Karpas-422 (cell line): ENCODE data around the gene SH3BGR. TPM values are rescaled to one million over a fixed set of nuclear protein-coding genes. Genes with fewer than 3 reads are reported as not detected.

Source experiments
- DNase-seq: peaks from one replicate; pipeline ENCODE4 v3.0.0-alpha.2; 2015
- H2AFZ ChIP-seq: fragments of 200-600 bp; sonication (generic); 2 replicates; pipeline ENCODE4 v1.6.1; 2014; ENCODE audit warnings: antibody characterized with exemption, low read length, mixed read lengths
- H3K27ac ChIP-seq: fragments of 200-600 bp; sonication (generic); 2 replicates; pipeline ENCODE4 v1.5.1; 2014; ENCODE audit warnings: mild to moderate bottlenecking, low read length, moderate library complexity
- H3K27me3 ChIP-seq: fragments of 200-600 bp; sonication (generic); 2 replicates; pipeline ENCODE4 v1.6.1; 2014; ENCODE audit warnings: low read length, mixed read lengths
- H3K36me3 ChIP-seq: fragments of 200-600 bp; sonication (generic); 2 replicates; pipeline ENCODE4 v1.6.1; 2014; ENCODE audit warnings: low read length, mixed read lengths; ENCODE audit not compliant: insufficient read depth
- H3K4me1 ChIP-seq: fragments of 200-600 bp; sonication (generic); 2 replicates; pipeline ENCODE4 v1.6.1; 2014; ENCODE audit warnings: mild to moderate bottlenecking, low read length, mixed read lengths
- H3K4me2 ChIP-seq: fragments of 200-600 bp; sonication (generic); 2 replicates; pipeline ENCODE4 v1.6.1; 2014; ENCODE audit warnings: low read length, low read depth, mild to moderate bottlenecking; ENCODE audit not compliant: poor library complexity, severe bottlenecking
- H3K4me3 ChIP-seq: fragments of 200-600 bp; sonication (generic); 2 replicates; pipeline ENCODE4 v1.5.1; 2014; ENCODE audit warnings: mild to moderate bottlenecking, antibody characterized with exemption, low read length, mixed read lengths
- H3K79me2 ChIP-seq: fragments of 200-600 bp; sonication (generic); 2 replicates; pipeline ENCODE4 v1.6.1; 2014; ENCODE audit warnings: mild to moderate bottlenecking, low read length, mixed read lengths
- H3K9ac ChIP-seq: fragments of 200-600 bp; sonication (generic); 2 replicates; pipeline ENCODE4 v1.6.0; 2014; ENCODE audit warnings: low read length
- H3K9me2 ChIP-seq: fragments of 200-600 bp; sonication (generic), shearing (Covaris generic); replicated peaks from 2 replicates; pipeline ENCODE4 v1.6.0; 2014; ENCODE audit warnings: mild to moderate bottlenecking, low read length, moderate library complexity; ENCODE audit not compliant: insufficient read depth
- H3K9me3 ChIP-seq: fragments of 300-700, 200-600 bp; sonication (generic); 2 replicates; pipeline ENCODE4 v1.6.1; 2014; ENCODE audit warnings: low read length, mixed read lengths
- H4K20me1 ChIP-seq: fragments of 200-600 bp; sonication (generic); 2 replicates; pipeline ENCODE4 v1.6.1; 2014; ENCODE audit warnings: mild to moderate bottlenecking, antibody characterized with exemption, low read length, low read depth; ENCODE audit not compliant: insufficient read depth
- total RNA-seq: library from RNA; depleted of rRNA; stranded (reverse); fragments of >200 nt; shearing (Covaris generic); gene quantifications from 2 replicates; pipeline ENCODE4 v1.2.3, GENCODE V29; 2014; ENCODE audit warnings: low replicate concordance

SH3BGR gene
- total RNA-seq, 1 experiment from 2014 or later: not detected

DNA sequence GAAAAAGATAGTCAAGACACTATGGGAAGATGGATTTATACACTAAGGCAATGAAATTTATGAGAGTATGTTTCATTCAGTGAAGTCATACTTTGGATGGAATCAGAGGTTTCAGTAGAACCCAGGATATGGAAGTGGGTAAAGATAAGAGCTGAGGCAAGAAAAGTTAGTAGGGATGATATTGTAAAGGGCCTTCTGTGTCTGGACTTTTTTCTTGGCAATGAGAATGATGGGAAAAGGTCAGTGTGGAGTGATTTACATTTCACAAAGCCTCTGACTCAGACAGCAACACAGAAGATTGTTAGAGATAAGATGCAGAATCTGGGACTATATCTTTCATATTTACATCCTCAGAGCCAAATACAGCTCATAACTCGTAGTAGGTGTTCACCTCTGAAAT is 32.1 kb downstream of the SH3BGR start:
- Histone ChIP-seq H3K9me2 (no peaks in the 10 kb centered on the region), H3K79me2 (no peaks in the 10 kb centered on the region), H3K4me1 (peaks cover 7% of the 10 kb centered on the region), H2AFZ (no peak overlapping the region), H3K4me2 (no peak overlapping the region), H3K9ac (no peak overlapping the region), H3K4me3 (no peak overlapping the region), H4K20me1 (peaks cover 6% of the 10 kb centered on the region; the same call in 1 of the 2 replicates), H3K36me3 (no peaks in the 10 kb centered on the region), H3K27me3 (no peaks in the 10 kb centered on the region), H3K9me3 (no peaks in the 10 kb centered on the region), H3K27ac (no peak overlapping the region)
- no peak for DNase-seq

DNA sequence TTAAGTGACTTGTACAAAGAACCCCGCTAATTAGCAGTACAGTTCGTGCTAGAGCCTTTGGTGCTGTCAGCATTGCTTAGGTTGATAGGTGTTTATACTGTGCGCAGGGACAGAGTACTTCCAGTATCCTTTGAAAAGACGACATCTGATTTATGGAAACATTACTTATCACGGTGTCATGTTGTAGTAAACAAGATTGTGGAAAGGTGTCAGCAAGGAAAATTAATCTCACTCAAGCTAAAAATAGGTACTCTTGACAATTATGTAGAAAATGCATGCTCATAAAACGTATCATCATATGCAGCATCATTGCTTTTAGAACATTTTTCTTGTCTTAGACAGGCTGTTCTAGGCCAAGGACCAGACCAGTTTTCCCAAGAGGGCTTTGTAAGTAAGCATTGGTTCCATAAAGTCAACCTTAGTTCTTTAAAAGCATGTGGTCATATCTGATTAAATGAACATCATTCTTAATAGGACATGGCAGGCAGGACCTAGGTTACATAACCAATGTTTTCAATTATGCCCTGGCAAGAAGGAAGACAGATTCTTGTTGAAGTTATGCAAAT is 33.0 kb downstream of the SH3BGR start:
- Histone ChIP-seq H3K9me3 (no peaks in the 10 kb centered on the region), H2AFZ (no peak overlapping the region), H3K9ac (no peak overlapping the region), H3K4me3 (no peak overlapping the region), H3K36me3 (no peaks in the 10 kb centered on the region), H3K4me2 (no peak overlapping the region), H3K4me1 (peaks cover 15% of the 10 kb centered on the region), H4K20me1 (peaks cover 7% of the 10 kb centered on the region; the same call in 1 of the 2 replicates), H3K27ac (no peak overlapping the region), H3K79me2 (no peaks in the 10 kb centered on the region), H3K9me2 (no peaks in the 10 kb centered on the region), H3K27me3 (no peaks in the 10 kb centered on the region)
- DNase-seq: no peak

DNA sequence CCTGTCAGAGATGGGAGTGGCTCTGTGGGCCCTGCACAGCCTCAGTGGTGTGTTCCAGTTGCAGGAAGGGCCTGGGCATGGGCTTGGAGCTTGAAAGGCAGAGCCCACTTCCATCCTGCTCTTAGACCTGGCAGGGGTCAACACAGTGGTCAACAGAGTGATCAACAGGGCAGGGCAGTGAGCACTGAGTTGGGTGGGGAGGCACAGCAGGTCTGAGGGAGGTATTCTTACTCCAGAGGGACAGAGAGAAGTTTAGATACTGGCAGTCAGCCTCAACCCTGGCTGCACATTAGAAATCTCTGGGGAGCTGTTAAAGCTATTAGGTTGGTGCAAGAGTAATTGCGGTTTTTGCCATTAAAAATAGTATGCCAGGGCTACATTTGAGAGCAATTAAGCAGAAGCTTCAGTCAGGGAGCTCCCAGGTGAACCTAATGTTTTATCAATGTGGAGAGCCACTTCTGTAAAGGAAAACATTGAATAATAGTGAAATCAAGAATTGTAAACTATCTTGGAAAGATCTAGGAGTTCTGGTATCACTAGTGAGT is 37.7 kb downstream of the SH3BGR start:
- H3K36me3 ChIP-seq: no peaks in the 10 kb centered on the region
- H3K4me2 ChIP-seq: peak overlapping the region; percentile 70
- H2AFZ ChIP-seq: no peak overlapping the region
- H3K9me3 ChIP-seq: no peaks in the 10 kb centered on the region
- H3K9ac ChIP-seq: no peak overlapping the region
- H3K4me3 ChIP-seq: peak overlapping the region; percentile 37; the same call in 1 of the 2 replicates
- H3K4me1 ChIP-seq: peaks cover 23% of the 10 kb centered on the region
- no peaks in the 10 kb centered on the region for H3K27me3 ChIP-seq
- H3K27ac ChIP-seq: no peak overlapping the region
- peak; percentile 95 for DNase-seq
- H4K20me1 ChIP-seq: peaks cover 11% of the 10 kb centered on the region; the same call in 1 of the 2 replicates
- no peaks in the 10 kb centered on the region for H3K79me2 ChIP-seq
- no peaks in the 10 kb centered on the region for H3K9me2 ChIP-seq

DNA sequence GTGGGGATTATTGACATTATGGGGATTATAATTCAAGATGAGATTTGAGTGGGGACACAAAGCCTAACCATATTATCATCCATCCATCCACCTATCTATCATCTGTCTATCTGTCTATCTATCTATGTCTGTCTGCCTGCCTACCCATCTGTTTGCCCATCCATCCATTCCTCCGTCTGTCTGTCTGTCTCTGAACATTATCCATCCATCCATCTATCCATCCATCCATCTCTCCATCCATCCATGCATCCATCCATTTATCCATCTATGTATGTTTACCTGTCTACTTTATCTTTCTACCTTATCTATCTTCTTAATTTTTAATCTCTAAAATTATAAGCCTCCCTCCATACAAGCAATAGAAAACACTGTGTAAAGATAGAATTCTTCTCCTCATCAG is 47.4 kb downstream of the SH3BGR start:
- Histone ChIP-seq H3K4me2 (no peak overlapping the region), H3K9me2 (no peaks in the 10 kb centered on the region), H3K79me2 (no peaks in the 10 kb centered on the region), H3K9me3 (peaks cover 4% of the 10 kb centered on the region; the same call in 1 of the 2 replicates), H2AFZ (no peak overlapping the region), H4K20me1 (no peaks in the 10 kb centered on the region), H3K4me1 (peaks cover 12% of the 10 kb centered on the region), H3K27me3 (no peaks in the 10 kb centered on the region; the same call in 1 of the 2 replicates), H3K4me3 (no peak overlapping the region), H3K27ac (no peak overlapping the region), H3K36me3 (no peaks in the 10 kb centered on the region), H3K9ac (no peak overlapping the region)
- DNase-seq: no peak

DNA sequence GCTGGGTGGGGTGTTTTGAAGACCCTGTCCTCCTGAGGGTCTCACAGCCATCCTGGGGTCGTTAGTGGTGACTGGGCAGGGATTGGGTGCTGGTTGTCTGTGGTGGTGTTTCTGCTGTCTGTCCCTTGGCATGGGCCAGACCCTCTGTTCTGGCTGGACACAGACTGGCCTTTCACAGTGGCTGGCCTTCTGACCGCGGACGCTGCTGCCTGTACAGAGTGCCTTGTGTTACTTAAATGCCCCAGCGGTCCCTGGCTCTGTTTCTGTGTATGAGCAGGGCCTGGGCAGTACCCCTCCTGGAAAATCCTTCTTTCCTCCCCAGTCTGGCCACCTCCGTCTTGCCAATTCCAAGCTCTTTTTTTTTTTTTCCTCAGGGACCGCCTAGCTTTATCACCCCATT is 50.9 kb downstream of the SH3BGR start:
- no peak for DNase-seq
- Histone ChIP-seq H2AFZ (no peak overlapping the region), H3K4me1 (peaks cover 12% of the 10 kb centered on the region), H3K9me3 (no peaks in the 10 kb centered on the region), H4K20me1 (no peaks in the 10 kb centered on the region), H3K4me3 (no peak overlapping the region), H3K4me2 (no peak overlapping the region), H3K27ac (no peak overlapping the region), H3K36me3 (no peaks in the 10 kb centered on the region), H3K9me2 (no peaks in the 10 kb centered on the region), H3K27me3 (no peaks in the 10 kb centered on the region; the same call in 1 of the 2 replicates), H3K79me2 (no peaks in the 10 kb centered on the region), H3K9ac (no peak overlapping the region)

DNA sequence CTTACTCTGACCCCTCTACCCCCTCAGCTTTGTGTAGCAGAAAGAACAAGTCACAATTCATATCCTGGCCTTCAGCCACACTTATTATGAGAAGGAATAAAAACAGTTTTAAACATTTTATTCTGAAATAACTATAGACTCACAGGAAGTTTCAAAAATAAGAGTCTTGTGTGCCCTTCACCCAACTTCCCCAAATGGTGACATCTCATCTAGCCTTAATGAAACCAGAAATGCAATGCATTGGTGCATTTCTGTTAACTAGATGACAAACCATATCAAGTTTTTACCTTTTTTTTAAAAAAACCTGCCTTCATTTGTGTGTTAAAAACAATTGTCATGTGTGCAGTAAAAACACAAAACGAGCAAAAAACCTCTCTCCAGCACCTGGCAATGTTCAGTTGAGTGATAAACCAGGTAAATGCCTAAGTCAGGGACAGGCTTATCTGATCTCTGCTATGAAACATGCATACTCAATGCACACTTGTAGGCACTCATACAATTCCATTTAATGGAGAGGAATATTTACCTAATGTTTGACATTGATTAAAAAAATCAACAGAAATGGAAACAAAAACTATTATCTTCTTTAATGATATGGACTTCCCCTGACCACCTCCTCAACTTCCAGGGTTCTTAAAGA is 51.5 kb downstream of the SH3BGR start:
- H3K27ac ChIP-seq: no peak overlapping the region
- no peaks in the 10 kb centered on the region; the same call in 1 of the 2 replicates for H3K27me3 ChIP-seq
- no peak overlapping the region for H3K4me3 ChIP-seq
- no peak overlapping the region for H3K9ac ChIP-seq
- H3K9me3 ChIP-seq: no peaks in the 10 kb centered on the region
- no peaks in the 10 kb centered on the region for H3K79me2 ChIP-seq
- H3K9me2 ChIP-seq: no peaks in the 10 kb centered on the region
- no peaks in the 10 kb centered on the region for H3K36me3 ChIP-seq
- H3K4me1 ChIP-seq: peaks cover 12% of the 10 kb centered on the region
- no peak overlapping the region for H2AFZ ChIP-seq
- DNase-seq: peak; percentile 53
- no peak overlapping the region for H3K4me2 ChIP-seq
- no peaks in the 10 kb centered on the region for H4K20me1 ChIP-seq

DNA sequence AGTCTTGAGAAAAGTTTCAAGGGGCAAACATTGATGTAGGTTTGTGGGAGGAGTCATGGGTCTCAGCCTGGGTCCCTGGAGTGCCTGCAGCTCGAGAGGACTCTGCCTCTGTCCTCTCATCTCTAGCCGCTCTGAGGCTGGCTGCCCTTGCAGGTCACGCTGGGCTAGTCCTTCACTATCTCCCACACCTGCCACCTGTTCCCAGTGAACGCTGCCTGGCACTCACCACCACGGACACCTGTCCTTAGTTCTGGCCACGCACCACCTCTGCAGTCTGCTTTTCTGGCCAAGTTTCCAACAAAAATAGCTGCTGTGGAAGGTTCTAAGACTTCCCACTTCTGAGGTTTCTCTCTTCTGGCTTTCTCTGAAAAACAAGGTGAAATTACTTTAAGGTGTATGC is 52.5 kb downstream of the SH3BGR start:
- no peak overlapping the region for H3K4me2 ChIP-seq
- no peak overlapping the region for H3K4me3 ChIP-seq
- H2AFZ ChIP-seq: no peak overlapping the region
- no peaks in the 10 kb centered on the region; the same call in 1 of the 2 replicates for H3K27me3 ChIP-seq
- H3K27ac ChIP-seq: no peak overlapping the region
- no peak overlapping the region for H3K9ac ChIP-seq
- H3K9me2 ChIP-seq: no peaks in the 10 kb centered on the region
- no peaks in the 10 kb centered on the region for H4K20me1 ChIP-seq
- peaks cover 12% of the 10 kb centered on the region for H3K4me1 ChIP-seq
- no peaks in the 10 kb centered on the region for H3K9me3 ChIP-seq
- no peaks in the 10 kb centered on the region for H3K36me3 ChIP-seq
- no peak for DNase-seq
- H3K79me2 ChIP-seq: no peaks in the 10 kb centered on the region

DNA sequence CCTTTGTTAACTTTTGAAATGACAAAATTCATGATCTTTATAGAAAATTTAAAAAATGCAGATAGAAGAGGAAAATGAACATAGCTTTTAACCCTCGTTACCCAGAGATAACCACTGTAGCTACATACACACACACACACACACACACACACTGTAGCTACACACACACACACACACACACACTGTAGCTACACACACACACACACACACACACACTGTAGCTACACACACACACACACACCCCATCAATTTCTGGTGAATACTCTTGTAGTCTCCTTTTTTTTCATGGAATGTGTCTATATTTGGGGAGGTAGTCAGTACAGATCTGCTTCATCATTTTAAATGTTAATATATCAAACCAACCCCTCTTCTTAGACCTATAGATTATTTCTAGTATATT is 58.5 kb downstream of the SH3BGR start:
- Histone ChIP-seq H3K4me1 (no peaks in the 10 kb centered on the region), H3K36me3 (no peaks in the 10 kb centered on the region), H2AFZ (no peak overlapping the region), H3K79me2 (no peaks in the 10 kb centered on the region), H3K9me2 (no peaks in the 10 kb centered on the region), H3K4me3 (no peak overlapping the region), H3K27ac (no peak overlapping the region), H3K27me3 (peaks cover 6% of the 10 kb centered on the region; the same call in 1 of the 2 replicates), H3K9me3 (no peaks in the 10 kb centered on the region), H3K9ac (no peak overlapping the region), H3K4me2 (no peak overlapping the region), H4K20me1 (0 out of 2 replicates have a peak, but pooled peaks cover 9% of the 10 kb centered on the region)
- DNase-seq: no peak
